ENCODE results near the gene C11orf71.

GRCh38 chr11:114368918-114369680, 31.2 kb downstream of the C11orf71 start:
- TF ChIP-seq CTCF (IDR thresholded peaks at IDR 0.05; ENCODE audit: insufficient read depth, low read length, poor library complexity, severe bottlenecking): no peak
- TF ChIP-seq EZH2phosphoT487 (conservative IDR thresholded peaks at IDR 0.05; ENCODE audit: low read length): no peak
